HEK293 (cell line): ENCODE measurements around the gene ELOVL6.
"Not testable (repeated sequence)": the region's sequence is repeated elsewhere in the genome, so short reads cannot be mapped to it uniquely, and the experiment has no call there.

Experiments used
- CTCF ChIA-PET: fragments of 350-600 bp; formaldehyde crosslinking; extraction: SDS; loops from one replicate; lab custom pipeline; 2021; ENCODE audit warnings: antibody characterized with exemption; lab: Yijun Ruan, JAX
- POLR2A ChIA-PET: fragments of 300-600 bp; formaldehyde crosslinking; extraction: SDS; loops from one replicate; lab custom pipeline; 2020; ENCODE audit warnings: antibody characterized with exemption, inconsistent platforms; lab: Yijun Ruan, JAX
- H3K27ac ChIP-seq: fragments of 200-500 bp; sonication (Bioruptor generic); 2 replicates; pipeline ENCODE4 v1.5.1; 2014; ENCODE audit warnings: low read depth, low read length, control low read depth, inconsistent platforms; ENCODE audit errors: extremely low read depth
- H3K36me3 ChIP-seq, 2 experiments: fragments of 200-500 bp in 1 of 2; sonication (Bioruptor generic) in 1 of 2; 1 replicate in 1 of 2; 2 replicates in 1 of 2; pipeline ENCODE4 v1.5.1; 2014 to 2017; ENCODE audit warnings: inconsistent platforms in 2 of 2, low read length in 2 of 2; ENCODE audit not compliant: control insufficient read depth in 2 of 2, insufficient read depth in 1 of 2
- H3K4me1 ChIP-seq: fragments of 200-500 bp; sonication (Bioruptor generic); 2 replicates; pipeline ENCODE4 v1.5.1; 2014; ENCODE audit warnings: mild to moderate bottlenecking, low read length, inconsistent platforms; ENCODE audit not compliant: control insufficient read depth, insufficient read depth
- H3K4me3 ChIP-seq: 2 replicates; pipeline ENCODE4 v1.5.1; 2011; ENCODE audit warnings: low read depth, mild to moderate bottlenecking, control low read depth, low read length, moderate library complexity
- H3K9me3 ChIP-seq: fragments of 200-500 bp; sonication (Bioruptor generic); 2 replicates; pipeline ENCODE4 v1.5.1; 2014; ENCODE audit warnings: low read depth, low read length, inconsistent platforms; ENCODE audit not compliant: control insufficient read depth, insufficient read depth
- FEZF1 ChIP-seq: fragments of 450-650 bp; formaldehyde crosslinking; IDR thresholded peaks from 2 replicates; pipeline ENCODE4 v1.5.1; 2016; ENCODE audit warnings: missing biosample characterization, missing genetic modification characterization
- KLF17 ChIP-seq: fragments of 450-650 bp; formaldehyde crosslinking; IDR thresholded peaks from 2 replicates; pipeline ENCODE4 v1.5.1; 2016; ENCODE audit warnings: missing biosample characterization, missing genetic modification characterization
- MYNN ChIP-seq: fragments of 450-650 bp; formaldehyde crosslinking; IDR thresholded peaks from 2 replicates; pipeline ENCODE4 v1.5.1; 2016; ENCODE audit warnings: missing biosample characterization, missing genetic modification characterization, borderline replicate concordance
- SP3 ChIP-seq: fragments of 450-650 bp; formaldehyde crosslinking; IDR thresholded peaks from 2 replicates; pipeline ENCODE4 v1.5.1; 2016; ENCODE audit warnings: missing biosample characterization, missing genetic modification characterization
- ZIC2 ChIP-seq: fragments of 450-650 bp; formaldehyde crosslinking; IDR thresholded peaks from 2 replicates; pipeline ENCODE4 v1.5.1; 2016; ENCODE audit warnings: missing biosample characterization, missing genetic modification characterization
- ZNF140 ChIP-seq: fragments of 450-650 bp; formaldehyde crosslinking; IDR thresholded peaks from 2 replicates; pipeline ENCODE4 v1.5.1; 2016; ENCODE audit warnings: missing biosample characterization, missing genetic modification characterization
- ZNF146 ChIP-seq: fragments of 450-650 bp; formaldehyde crosslinking; IDR thresholded peaks from 2 replicates; pipeline ENCODE4 v1.5.1; 2016; ENCODE audit warnings: missing biosample characterization, missing genetic modification characterization
- ZNF157 ChIP-seq: fragments of 450-650 bp; formaldehyde crosslinking; IDR thresholded peaks from 2 replicates; pipeline ENCODE4 v1.5.1; 2016; ENCODE audit warnings: missing biosample characterization, missing genetic modification characterization
- ZNF211 ChIP-seq: fragments of 450-650 bp; formaldehyde crosslinking; IDR thresholded peaks from 2 replicates; pipeline ENCODE4 v1.5.1; 2016; ENCODE audit warnings: low read depth, missing biosample characterization, missing genetic modification characterization
- ZNF248 ChIP-seq: fragments of 450-650 bp; formaldehyde crosslinking; IDR thresholded peaks from 2 replicates; pipeline ENCODE4 v1.5.1; 2017; ENCODE audit warnings: missing biosample characterization, missing genetic modification characterization
- ZNF426 ChIP-seq: fragments of 450-650 bp; formaldehyde crosslinking; IDR thresholded peaks from 2 replicates; pipeline ENCODE4 v1.5.1; 2017; ENCODE audit warnings: missing biosample characterization, missing genetic modification characterization, mild to moderate bottlenecking, inconsistent platforms, moderate library complexity
- ZNF555 ChIP-seq: fragments of 450-650 bp; formaldehyde crosslinking; conservative IDR thresholded peaks from 2 replicates; pipeline ENCODE4 v1.5.1; 2017; ENCODE audit warnings: missing biosample characterization, mild to moderate bottlenecking, missing genetic modification characterization, inconsistent platforms
- ZNF561 ChIP-seq: fragments of 450-650 bp; IDR thresholded peaks from 2 replicates; pipeline ENCODE4 v1.5.1; 2018; ENCODE audit warnings: missing biosample characterization, missing genetic modification characterization, borderline replicate concordance
- ZNF580 ChIP-seq: fragments of 450-650 bp; formaldehyde crosslinking; IDR thresholded peaks from 2 replicates; pipeline ENCODE4 v1.5.1; 2016; ENCODE audit warnings: missing biosample characterization, missing genetic modification characterization
- ZNF692 ChIP-seq: fragments of 450-650 bp; formaldehyde crosslinking; IDR thresholded peaks from 2 replicates; pipeline ENCODE4 v1.5.1; 2016; ENCODE audit warnings: missing biosample characterization, missing genetic modification characterization
- ZNF830 ChIP-seq: fragments of 450-650 bp; IDR thresholded peaks from 2 replicates; pipeline ENCODE4 v1.5.0; 2018; ENCODE audit warnings: missing biosample characterization, missing genetic modification characterization, low read depth, mild to moderate bottlenecking, moderate library complexity
- ZSCAN4 ChIP-seq: fragments of 450-650 bp; formaldehyde crosslinking; IDR thresholded peaks from 2 replicates; pipeline ENCODE4 v1.5.1; 2017; ENCODE audit warnings: missing biosample characterization, missing genetic modification characterization
- TF ChIP-seq, protein P1 (sequence below): fragments of 450-650 bp; formaldehyde crosslinking; IDR thresholded peaks from 2 replicates; pipeline ENCODE4 v1.5.1; 2016; ENCODE audit warnings: missing biosample characterization, missing genetic modification characterization

The ELOVL6 gene

DNA sequence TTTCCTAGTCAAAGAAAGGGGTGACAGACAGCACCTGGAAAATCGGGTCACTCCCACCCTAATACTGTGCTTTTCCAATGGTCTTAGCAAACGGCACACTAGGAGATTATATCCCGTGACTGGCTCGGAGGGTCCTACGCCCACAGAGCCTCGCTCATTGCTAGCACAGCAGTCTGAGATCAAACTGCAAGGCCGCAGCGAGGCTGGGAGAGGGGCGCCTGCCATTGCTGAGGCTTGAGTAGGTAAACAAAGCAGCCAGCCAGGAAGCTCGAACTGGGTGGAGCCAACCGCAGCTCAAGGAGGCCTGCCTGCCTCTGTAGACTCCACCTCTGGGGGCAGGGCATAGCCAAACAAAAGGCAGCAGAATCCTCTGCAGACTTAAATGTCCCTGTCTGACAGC is 121.6 kb downstream of the ELOVL6 start:
- H3K36me3 ChIP-seq, H3K4me3 ChIP-seq, H3K9me3 ChIP-seq, H3K27ac ChIP-seq, H3K4me1 ChIP-seq, POLR2A ChIA-PET, CTCF ChIA-PET: not testable (repeated sequence)

GRCh38 chr4:110075891-110076290 is 122.5 kb downstream of the ELOVL6 start:
- TF ChIP-seq, protein P1, sequence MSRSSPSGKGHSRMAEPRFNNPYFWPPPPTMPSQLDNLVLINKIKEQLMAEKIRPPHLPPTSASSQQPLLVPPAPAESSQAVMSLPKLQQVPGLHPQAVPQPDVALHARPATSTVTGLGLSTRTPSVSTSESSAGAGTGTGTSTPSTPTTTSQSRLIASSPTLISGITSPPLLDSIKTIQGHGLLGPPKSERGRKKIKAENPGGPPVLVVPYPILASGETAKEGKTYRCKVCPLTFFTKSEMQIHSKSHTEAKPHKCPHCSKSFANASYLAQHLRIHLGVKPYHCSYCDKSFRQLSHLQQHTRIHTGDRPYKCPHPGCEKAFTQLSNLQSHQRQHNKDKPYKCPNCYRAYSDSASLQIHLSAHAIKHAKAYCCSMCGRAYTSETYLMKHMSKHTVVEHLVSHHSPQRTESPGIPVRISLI (tag by site-specific recombination): no peak
- TF ChIP-seq ZNF692 (tag by site-specific recombination) (no peak), MYNN (no peak), ZNF140 (tag by site-specific recombination) (no peak), ZNF555 (tag by site-specific recombination) (no peak), SP3 (tag by site-specific recombination) (no peak), ZNF211 (tag by site-specific recombination) (no peak), ZNF146 (tag by site-specific recombination) (no peak), ZNF561 (no peak), ZNF580 (tag by site-specific recombination) (no peak), ZIC2 (tag by site-specific recombination) (no peak), ZNF157 (tag by site-specific recombination) (no peak), FEZF1 (tag by site-specific recombination) (no peak)
- TF ChIP-seq, all 188 proteins: peak for 0
- no peak overlapping the region for H3K4me3 ChIP-seq
- no peaks in the 10 kb centered on the region for H3K4me1 ChIP-seq
- CTCF ChIA-PET: no interaction called here
- no peak overlapping the region for H3K27ac ChIP-seq
- no peaks in the 10 kb centered on the region for H3K9me3 ChIP-seq
- no peaks in the 10 kb centered on the region for H3K36me3 ChIP-seq
- POLR2A ChIA-PET: no interaction called here

GRCh38 chr4:110075083-110075738 is 123.2 kb downstream of the ELOVL6 start:
- Histone ChIP-seq H3K27ac (no peak overlapping the region), H3K4me1 (no peaks in the 10 kb centered on the region), H3K4me3 (no peak overlapping the region), H3K36me3 (no peaks in the 10 kb centered on the region), H3K9me3 (no peaks in the 10 kb centered on the region)
- POLR2A ChIA-PET: no interaction called here
- CTCF ChIA-PET: no interaction called here
- TF ChIP-seq ZNF555 (tag by site-specific recombination) (no peak), ZNF248 (tag by site-specific recombination) (no peak), KLF17 (tag by site-specific recombination) (no peak)

DNA sequence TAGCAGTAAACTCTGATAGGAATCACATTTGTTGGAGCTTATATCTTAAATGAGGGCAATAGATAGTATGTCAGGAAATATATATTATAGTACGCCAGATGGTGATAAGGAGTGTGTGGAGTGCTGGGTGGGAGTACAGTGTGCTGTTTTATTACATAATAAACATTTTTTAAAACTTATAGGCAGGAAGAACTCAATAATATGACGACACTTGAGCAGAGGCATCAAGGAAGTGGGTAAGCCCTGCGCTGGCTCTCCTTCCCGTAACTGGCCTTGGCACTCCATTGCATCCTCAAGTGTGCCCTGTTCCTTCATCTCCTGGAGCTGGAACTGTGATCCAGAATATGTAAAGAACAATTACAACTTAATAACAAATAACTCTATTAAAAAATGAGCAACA is 123.8 kb downstream of the ELOVL6 start:
- H3K4me1 ChIP-seq: no peaks in the 10 kb centered on the region
- H3K4me3 ChIP-seq: no peak overlapping the region
- ChIA-PET POLR2A (no interaction called here), CTCF (no interaction called here)
- H3K27ac ChIP-seq: no peak overlapping the region
- TF ChIP-seq ZNF830 (tag by site-specific recombination): no peak
- no peak for TF ChIP-seq ZSCAN4 (tag by site-specific recombination)
- TF ChIP-seq ZNF426 (tag by site-specific recombination): no peak
- H3K9me3 ChIP-seq: no peaks in the 10 kb centered on the region
- H3K36me3 ChIP-seq: no peaks in the 10 kb centered on the region
